Panc1 (cell line): ENCODE results near the gene ENPEP.

ENCODE experiments used
- POLR2AphosphoS5 ChIP-seq: IDR thresholded peaks from 2 replicates; pipeline ENCODE4 v1.6.1; 2012; ENCODE audit warnings: mild to moderate bottlenecking, low read depth, low read length, moderate library complexity
- TF ChIP-seq, protein P1 (sequence below): fragments of 450-650 bp; IDR thresholded peaks from 2 replicates; pipeline ENCODE4 v1.5.1; 2017; ENCODE audit warnings: mild to moderate bottlenecking
- TF ChIP-seq, protein P2 (sequence below), 2 experiments: IDR thresholded peaks; 2 replicates each; pipeline ENCODE4 v1.6.1; 2011 to 2012; ENCODE audit warnings: low read depth in 2 of 2, control low read depth in 1 of 2, low read length in 1 of 2, mild to moderate bottlenecking in 1 of 2, moderate library complexity in 1 of 2; ENCODE audit not compliant: insufficient read depth in 1 of 2

DNA sequence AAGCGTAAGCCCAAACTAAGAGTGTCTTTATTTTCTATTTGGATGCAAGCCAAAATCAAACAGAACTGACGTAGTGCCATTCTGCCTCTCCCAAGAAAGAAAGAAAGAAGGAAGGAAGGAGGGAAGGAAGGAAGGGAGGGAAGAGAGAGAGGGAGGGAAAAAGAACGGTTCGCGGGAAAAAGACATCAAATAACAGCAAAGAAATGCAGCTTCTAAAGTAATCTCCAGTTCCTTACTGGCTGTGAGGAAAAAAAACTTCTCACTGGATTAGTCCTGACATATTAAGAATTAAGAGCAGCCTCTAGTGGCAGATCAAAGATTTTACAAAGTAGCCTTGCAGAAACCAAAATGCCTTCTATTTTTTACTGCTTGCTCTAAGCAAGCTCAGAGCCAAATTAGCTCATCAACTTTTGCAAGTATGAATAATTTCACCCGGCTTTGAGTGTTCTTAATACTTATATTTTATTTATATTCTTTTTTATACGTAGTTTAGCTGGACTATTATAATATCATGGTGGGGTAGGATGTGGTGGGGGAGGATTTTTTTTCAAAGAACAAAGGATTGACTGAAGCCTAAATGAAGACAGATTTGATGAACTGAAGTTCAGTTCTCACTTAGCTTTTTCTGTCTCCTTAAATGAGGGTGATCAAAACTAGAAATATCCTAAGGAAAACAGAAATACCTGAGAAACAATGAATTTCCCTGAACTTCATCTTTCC is 110.3 kb downstream of the ENPEP start:
- TF ChIP-seq, protein P1, sequence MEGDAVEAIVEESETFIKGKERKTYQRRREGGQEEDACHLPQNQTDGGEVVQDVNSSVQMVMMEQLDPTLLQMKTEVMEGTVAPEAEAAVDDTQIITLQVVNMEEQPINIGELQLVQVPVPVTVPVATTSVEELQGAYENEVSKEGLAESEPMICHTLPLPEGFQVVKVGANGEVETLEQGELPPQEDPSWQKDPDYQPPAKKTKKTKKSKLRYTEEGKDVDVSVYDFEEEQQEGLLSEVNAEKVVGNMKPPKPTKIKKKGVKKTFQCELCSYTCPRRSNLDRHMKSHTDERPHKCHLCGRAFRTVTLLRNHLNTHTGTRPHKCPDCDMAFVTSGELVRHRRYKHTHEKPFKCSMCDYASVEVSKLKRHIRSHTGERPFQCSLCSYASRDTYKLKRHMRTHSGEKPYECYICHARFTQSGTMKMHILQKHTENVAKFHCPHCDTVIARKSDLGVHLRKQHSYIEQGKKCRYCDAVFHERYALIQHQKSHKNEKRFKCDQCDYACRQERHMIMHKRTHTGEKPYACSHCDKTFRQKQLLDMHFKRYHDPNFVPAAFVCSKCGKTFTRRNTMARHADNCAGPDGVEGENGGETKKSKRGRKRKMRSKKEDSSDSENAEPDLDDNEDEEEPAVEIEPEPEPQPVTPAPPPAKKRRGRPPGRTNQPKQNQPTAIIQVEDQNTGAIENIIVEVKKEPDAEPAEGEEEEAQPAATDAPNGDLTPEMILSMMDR, result peak; percentile 63; the same call in 1 of the 2 replicates
- TF ChIP-seq POLR2AphosphoS5, result no peak
- TF ChIP-seq, protein P2, sequence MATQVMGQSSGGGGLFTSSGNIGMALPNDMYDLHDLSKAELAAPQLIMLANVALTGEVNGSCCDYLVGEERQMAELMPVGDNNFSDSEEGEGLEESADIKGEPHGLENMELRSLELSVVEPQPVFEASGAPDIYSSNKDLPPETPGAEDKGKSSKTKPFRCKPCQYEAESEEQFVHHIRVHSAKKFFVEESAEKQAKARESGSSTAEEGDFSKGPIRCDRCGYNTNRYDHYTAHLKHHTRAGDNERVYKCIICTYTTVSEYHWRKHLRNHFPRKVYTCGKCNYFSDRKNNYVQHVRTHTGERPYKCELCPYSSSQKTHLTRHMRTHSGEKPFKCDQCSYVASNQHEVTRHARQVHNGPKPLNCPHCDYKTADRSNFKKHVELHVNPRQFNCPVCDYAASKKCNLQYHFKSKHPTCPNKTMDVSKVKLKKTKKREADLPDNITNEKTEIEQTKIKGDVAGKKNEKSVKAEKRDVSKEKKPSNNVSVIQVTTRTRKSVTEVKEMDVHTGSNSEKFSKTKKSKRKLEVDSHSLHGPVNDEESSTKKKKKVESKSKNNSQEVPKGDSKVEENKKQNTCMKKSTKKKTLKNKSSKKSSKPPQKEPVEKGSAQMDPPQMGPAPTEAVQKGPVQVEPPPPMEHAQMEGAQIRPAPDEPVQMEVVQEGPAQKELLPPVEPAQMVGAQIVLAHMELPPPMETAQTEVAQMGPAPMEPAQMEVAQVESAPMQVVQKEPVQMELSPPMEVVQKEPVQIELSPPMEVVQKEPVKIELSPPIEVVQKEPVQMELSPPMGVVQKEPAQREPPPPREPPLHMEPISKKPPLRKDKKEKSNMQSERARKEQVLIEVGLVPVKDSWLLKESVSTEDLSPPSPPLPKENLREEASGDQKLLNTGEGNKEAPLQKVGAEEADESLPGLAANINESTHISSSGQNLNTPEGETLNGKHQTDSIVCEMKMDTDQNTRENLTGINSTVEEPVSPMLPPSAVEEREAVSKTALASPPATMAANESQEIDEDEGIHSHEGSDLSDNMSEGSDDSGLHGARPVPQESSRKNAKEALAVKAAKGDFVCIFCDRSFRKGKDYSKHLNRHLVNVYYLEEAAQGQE (IDR thresholded peaks at IDR 0.05; ENCODE audit: insufficient read depth in 1 of 2, low read depth in 2 of 2, low read length in 1 of 2), result no peak
